GM12878 (cell line): Measurements from ENCODE around the gene LHFPL2. TPM values are rescaled to one million over a fixed set of nuclear protein-coding genes. Genes with fewer than 3 reads are reported as not detected.
A peak's percentile ranks its signal among the peaks of the same experiment; 100 is the strongest.

ENCODE experiments used
- BACH1 ChIP-seq: fragments of 450-650 bp; IDR thresholded peaks from 2 replicates; pipeline ENCODE4 v1.6.1; 2017; ENCODE audit warnings: mild to moderate bottlenecking, borderline replicate concordance
- BHLHE40 ChIP-seq, 2 experiments: fragments of 450-650 bp in 1 of 2; IDR thresholded peaks; 2 replicates each; pipeline ENCODE4 v1.6.1; 2011 to 2017; ENCODE audit warnings: low read depth in 2 of 2, borderline replicate concordance in 1 of 2, improper control_type of control experiment in 1 of 2, low read length in 1 of 2, mild to moderate bottlenecking in 1 of 2
- CREB1 ChIP-seq: IDR thresholded peaks from 2 replicates; pipeline ENCODE4 v1.6.1; 2012; ENCODE audit warnings: low read depth, mild to moderate bottlenecking, inconsistent platforms
- E4F1 ChIP-seq: fragments of 450-650 bp; IDR thresholded peaks from 2 replicates; pipeline ENCODE4 v1.6.1; 2018; ENCODE audit warnings: borderline replicate concordance, mild to moderate bottlenecking; ENCODE audit not compliant: partially characterized antibody
- EED ChIP-seq: sonication (generic); IDR thresholded peaks from 2 replicates; pipeline ENCODE4 v1.6.1; 2016; ENCODE audit warnings: antibody characterized with exemption, low read depth
- HDGF ChIP-seq: fragments of 450-650 bp; IDR thresholded peaks from 2 replicates; pipeline ENCODE4 v1.6.1; 2016; ENCODE audit warnings: antibody characterized with exemption
- IRF5 ChIP-seq: fragments of 450-650 bp; IDR thresholded peaks from 2 replicates; pipeline ENCODE4 v1.6.1; 2017; ENCODE audit warnings: borderline replicate concordance
- MAX ChIP-seq: IDR thresholded peaks from 2 replicates; pipeline ENCODE4 v1.6.1; 2012; ENCODE audit warnings: low read depth, low read length, improper control_type of control experiment
- NRF1 ChIP-seq: conservative IDR thresholded peaks from 2 replicates; pipeline ENCODE4 v1.6.1; 2011; ENCODE audit warnings: mild to moderate bottlenecking, low read depth, low read length, improper control_type of control experiment
- PAX5 ChIP-seq: IDR thresholded peaks from 2 replicates; pipeline ENCODE4 v1.6.1; 2011; ENCODE audit warnings: low read depth, low read length, borderline replicate concordance
- RB1 ChIP-seq: fragments of 450-650 bp; formaldehyde crosslinking; IDR thresholded peaks from 2 replicates; pipeline ENCODE4 v1.6.1; 2017; ENCODE audit warnings: mild to moderate bottlenecking, borderline replicate concordance
- RBBP5 ChIP-seq: fragments of 200-600 bp; sonication (generic); conservative IDR thresholded peaks from 2 replicates; pipeline ENCODE4 v1.6.1; 2016
- SIX5 ChIP-seq: IDR thresholded peaks from 2 replicates; pipeline ENCODE4 v1.6.1; 2011; ENCODE audit warnings: mild to moderate bottlenecking, low read depth, low read length, moderate library complexity; ENCODE audit not compliant: severe bottlenecking
- SKIL ChIP-seq: fragments of 450-650 bp; IDR thresholded peaks from 2 replicates; pipeline ENCODE4 v1.6.1; 2017; ENCODE audit warnings: mild to moderate bottlenecking, low read depth, inconsistent platforms; ENCODE audit not compliant: poor library complexity, severe bottlenecking
- SMC3 ChIP-seq: IDR thresholded peaks from 2 replicates; pipeline ENCODE4 v1.6.1; 2011; ENCODE audit warnings: low read length, improper control_type of control experiment, borderline replicate concordance
- TCF7 ChIP-seq: IDR thresholded peaks from 2 replicates; pipeline ENCODE4 v1.6.1; 2014; ENCODE audit warnings: antibody characterized with exemption, borderline replicate concordance
- ZBTB40 ChIP-seq: fragments of 450-650 bp; IDR thresholded peaks from 2 replicates; pipeline ENCODE4 v1.6.1; 2016; ENCODE audit warnings: mild to moderate bottlenecking, moderate library complexity, borderline replicate concordance
- ZNF274 ChIP-seq: IDR thresholded peaks from one replicate; pipeline ENCODE4 v1.8.0; 2011; ENCODE audit not compliant: insufficient read length, insufficient read depth
- polyA plus RNA-seq, 11 experiments: library from polyadenylated mRNA; depleted of rRNA in 4 of 11; unstranded in 6 of 11; stranded (reverse) in 5 of 11; fragments of >200 nt; fragmentation: Nextera tagmentation in 4 of 11; fragmentation: Illumina TruSeq in 1 of 11; extraction: Ambion mirVana in 4 of 11; extraction: Trizol in 1 of 11; gene quantifications; 1 replicate in 1 of 11; 2 replicates in 10 of 11; pipeline versions ENCODE4 v1.2.1 to v1.2.3, GENCODE V29; 2011 to 2016; ENCODE audit warnings: inconsistent platforms in 2 of 11, missing spikeins in 2 of 11, low read depth in 1 of 11
- total RNA-seq, 4 experiments: library from RNA; depleted of rRNA in 3 of 4; stranded (reverse); fragments of >200 nt in 3 of 4; fragmentation: Illumina TruSeq in 1 of 4; extraction: Trizol in 1 of 4; gene quantifications; 2 replicates each; pipeline versions ENCODE4 v1.2.1 to v1.2.3, GENCODE V29; 2013 to 2021

LHFPL2 gene
- total and polyA plus RNA-seq, 10 of the 15 experiments (the other 5 are each of a cell fraction or from before 2014, with no cell fraction given) = 4.1 to 21.8 (median 12.5) TPM

GRCh38 chr5:78574731-78575161, 73.8 kb downstream of the LHFPL2 start (continued):
- TF ChIP-seq IRF5 (no peak), BACH1 (peak; percentile 53; the same call in 1 of the 2 replicates), TCF7 (no peak), E4F1 (no peak), CREB1 (peak; percentile 83), RB1 (no peak), HDGF (no peak), RBBP5 (no peak), ZNF274 (no peak), SKIL (no peak), EED (no peak), ZBTB40 (no peak), MAX (no peak), NRF1 (no peak), SMC3 (no peak), BHLHE40 (IDR thresholded peaks at IDR 0.05; ENCODE audit: borderline replicate concordance in 1 of 2, low read depth in 2 of 2, low read length in 1 of 2) (no peak), PAX5 (no peak), SIX5 (no peak)
